ENCODE data around the gene UGCG. TPM values are rescaled to one million over a fixed set of nuclear protein-coding genes. Genes with fewer than 3 reads are reported as not detected.

Gene UGCG
- total RNA-seq, 1 experiment from 2014 or later, result 23.3 TPM

DNA sequence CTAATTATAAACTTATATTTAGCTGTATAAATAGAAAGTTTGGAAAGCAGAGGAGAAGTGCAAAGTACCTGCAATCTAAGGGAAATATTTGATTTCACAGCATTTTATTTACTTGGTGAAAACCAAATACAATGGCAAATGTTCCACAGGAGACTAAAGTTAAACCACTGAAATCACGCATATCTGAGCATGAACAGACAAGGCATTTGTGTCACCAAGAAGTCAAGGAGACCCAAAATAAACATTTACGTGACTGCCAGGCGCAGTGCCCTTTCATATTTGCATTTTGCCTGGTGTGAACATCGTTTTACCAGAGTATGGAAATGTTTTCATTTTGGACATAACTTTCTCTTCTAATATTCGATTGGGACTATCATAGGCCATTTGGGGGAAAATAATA, 20.6 kb downstream of the UGCG start:
- Histone ChIP-seq H3K4me1 (ENCODE audit: insufficient read depth, low read length) (no peaks in the 10 kb centered on the region), H4K5ac (ENCODE audit: insufficient read length, low read depth, low read length) (no peak overlapping the region), H3K79me1 (ENCODE audit: insufficient read depth, low read depth, low read length, poor library complexity, severe bottlenecking) (peaks cover 3% of the 10 kb centered on the region), H3K4ac (ENCODE audit: low read depth, low read length) (no peak overlapping the region), H3K4me2 (ENCODE audit: insufficient read depth, insufficient read length, low read length) (no peak overlapping the region), H3K23ac (ENCODE audit: insufficient read length, low read depth, low read length) (no peak overlapping the region), H2AK5ac (ENCODE audit: insufficient read length, low read length) (no peak overlapping the region), H3K18ac (ENCODE audit: insufficient read length, low read depth, low read length) (no peak overlapping the region), H2BK5ac (ENCODE audit: insufficient read length, low read length) (no peak overlapping the region), H3K23me2 (ENCODE audit: insufficient read length, low read depth, low read length, poor library complexity, severe bottlenecking) (no peaks in the 10 kb centered on the region), H2AFZ (ENCODE audit: low read length) (no peak overlapping the region), H3K27me3 (ENCODE audit: insufficient read depth, low read length) (no peaks in the 10 kb centered on the region), H2BK12ac (ENCODE audit: insufficient read length, low read depth, low read length) (no peak overlapping the region), H3K27ac (ENCODE audit: insufficient read length, low read depth, low read length) (no peak overlapping the region), H2BK120ac (ENCODE audit: low read depth, low read length, poor library complexity, severe bottlenecking) (no peak overlapping the region), H3K9ac (ENCODE audit: extremely low read depth, insufficient read length, low read length) (no peak overlapping the region), H2BK20ac (ENCODE audit: low read depth, low read length, poor library complexity, severe bottlenecking) (no peak overlapping the region), H4K91ac (ENCODE audit: insufficient read length, low read depth, low read length) (no peak overlapping the region), H3T11ph (ENCODE audit: low read length) (no peak overlapping the region), H3K9me3 (ENCODE audit: control insufficient read depth, low read depth, low read length) (no peaks in the 10 kb centered on the region), H3K56ac (ENCODE audit: insufficient read length, low read depth, low read length) (no peak overlapping the region), H4K20me1 (ENCODE audit: control insufficient read depth, insufficient read depth, insufficient read length) (no peaks in the 10 kb centered on the region), H4K8ac (replicated peaks; ENCODE audit: insufficient read length, low read depth, low read length) (no peak overlapping the region), H3K79me2 (ENCODE audit: insufficient read depth, low read length) (peaks cover 5% of the 10 kb centered on the region; the same call in 1 of the 2 replicates), H2BK15ac (ENCODE audit: low read depth, low read length) (no peak overlapping the region), H3K14ac (ENCODE audit: insufficient read depth, low read length) (no peak overlapping the region)
- no peaks in the 10 kb centered on the region for H3K27me3 Mint-ChIP-seq (ENCODE audit: low read depth)
- H3K4me3 Mint-ChIP-seq, result no peak overlapping the region
- H3K4me1 Mint-ChIP-seq, result no peaks in the 10 kb centered on the region
- H3K9me3 Mint-ChIP-seq, result no peaks in the 10 kb centered on the region
- peaks cover 3 to 27% (median 27%) of the 10 kb centered on the region in 3 experiments; a peak in 6 of 7 replicates for H3K36me3 Mint-ChIP-seq (ENCODE audit: insufficient read depth in 1 of 3, low read depth in 3 of 3)
- no peak for DNase-seq
- TF ChIP-seq, protein P1, sequence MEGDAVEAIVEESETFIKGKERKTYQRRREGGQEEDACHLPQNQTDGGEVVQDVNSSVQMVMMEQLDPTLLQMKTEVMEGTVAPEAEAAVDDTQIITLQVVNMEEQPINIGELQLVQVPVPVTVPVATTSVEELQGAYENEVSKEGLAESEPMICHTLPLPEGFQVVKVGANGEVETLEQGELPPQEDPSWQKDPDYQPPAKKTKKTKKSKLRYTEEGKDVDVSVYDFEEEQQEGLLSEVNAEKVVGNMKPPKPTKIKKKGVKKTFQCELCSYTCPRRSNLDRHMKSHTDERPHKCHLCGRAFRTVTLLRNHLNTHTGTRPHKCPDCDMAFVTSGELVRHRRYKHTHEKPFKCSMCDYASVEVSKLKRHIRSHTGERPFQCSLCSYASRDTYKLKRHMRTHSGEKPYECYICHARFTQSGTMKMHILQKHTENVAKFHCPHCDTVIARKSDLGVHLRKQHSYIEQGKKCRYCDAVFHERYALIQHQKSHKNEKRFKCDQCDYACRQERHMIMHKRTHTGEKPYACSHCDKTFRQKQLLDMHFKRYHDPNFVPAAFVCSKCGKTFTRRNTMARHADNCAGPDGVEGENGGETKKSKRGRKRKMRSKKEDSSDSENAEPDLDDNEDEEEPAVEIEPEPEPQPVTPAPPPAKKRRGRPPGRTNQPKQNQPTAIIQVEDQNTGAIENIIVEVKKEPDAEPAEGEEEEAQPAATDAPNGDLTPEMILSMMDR (conservative IDR thresholded peaks at IDR 0.05), result no peak
- H3K27ac Mint-ChIP-seq, result no peak overlapping the region
- WGBS (ENCODE audit: extremely low coverage, insufficient read length, low lambda C conversion rate), result no CpG with 5 or more reads among the region's 5 CpGs

Data from H9 (cell line).